GM10266 (cell line): ENCODE data around the gene BICDL1.

ENCODE experiments used
- DNase-seq: peaks from one replicate; pipeline ENCODE4 v3.0.0; 2012; ENCODE audit errors: extremely low spot score
- CTCF ChIP-seq: IDR thresholded peaks from 2 replicates; pipeline ENCODE4 v1.5.1; 2012; ENCODE audit warnings: mild to moderate bottlenecking, low read depth; ENCODE audit not compliant: control insufficient read depth, insufficient read depth; ENCODE audit errors: missing control alignments

BICDL1 gene

DNA sequence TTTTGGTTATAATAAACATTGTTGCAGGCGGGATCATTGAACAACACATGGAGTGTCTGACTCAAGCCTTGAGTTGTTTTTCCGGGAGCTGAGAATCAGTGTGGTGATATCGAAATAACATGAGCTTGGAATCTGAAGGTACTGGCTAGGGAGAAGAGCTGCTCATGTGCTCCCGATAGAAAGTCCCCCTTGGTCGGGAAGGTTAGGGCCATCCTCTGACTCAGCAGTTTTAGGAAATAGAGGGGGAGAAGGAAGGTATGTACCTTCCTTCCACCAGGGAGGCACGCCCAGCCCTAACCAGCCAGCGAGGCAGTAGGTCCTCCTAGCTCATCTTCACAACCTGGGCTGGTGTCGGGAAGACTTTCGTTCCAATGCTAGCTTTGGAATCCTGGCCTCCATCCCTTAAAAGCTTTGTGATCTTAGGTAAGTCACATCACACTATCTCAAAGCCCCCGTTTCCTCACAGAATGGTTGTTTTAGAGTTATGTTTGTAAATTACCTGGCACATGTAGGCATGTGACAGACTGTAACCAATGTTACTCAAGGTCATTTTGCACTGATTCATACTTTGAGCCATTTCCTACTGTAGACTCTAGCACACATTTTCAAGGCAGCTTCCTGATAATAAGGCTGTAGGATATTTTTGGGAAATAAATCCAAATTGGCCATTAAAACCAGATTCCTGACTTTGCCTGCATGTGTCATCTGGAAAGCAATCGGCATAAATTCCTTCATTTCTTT is 129.5 kb downstream of the BICDL1 start:
- DNase-seq = no peak
- TF ChIP-seq CTCF = no peak

DNA sequence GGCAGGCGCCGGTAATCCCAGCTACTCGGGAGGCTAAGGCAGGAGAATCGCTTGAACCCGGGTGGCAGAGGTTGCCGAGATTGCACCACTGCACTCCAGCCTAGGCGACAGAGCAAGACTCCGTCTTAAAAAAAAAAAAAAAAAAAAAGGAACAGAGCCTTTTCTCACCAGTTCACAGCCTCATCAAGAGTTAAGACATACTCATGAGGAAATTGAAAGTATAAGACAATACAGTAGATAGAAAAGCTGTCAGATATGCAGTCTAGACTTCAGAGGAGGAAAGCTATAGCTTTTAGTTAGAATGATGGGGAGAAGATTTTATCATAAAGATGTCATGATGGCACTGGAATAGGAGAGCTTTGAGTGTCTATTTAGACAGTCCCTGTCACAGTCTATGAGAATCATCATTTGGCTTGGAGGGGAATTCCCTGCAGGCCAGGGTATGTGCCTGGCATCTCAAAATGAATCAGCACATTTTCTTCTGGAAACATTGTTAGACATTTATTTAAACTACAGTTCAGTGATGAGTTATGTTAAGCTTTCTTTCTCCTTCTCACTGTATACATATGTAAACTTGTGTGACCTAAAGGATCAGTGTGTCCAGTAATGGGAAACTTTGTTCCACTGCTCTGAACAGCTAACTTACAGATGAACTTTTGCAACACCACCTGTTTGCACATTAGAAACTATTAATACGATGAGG is 130.4 kb downstream of the BICDL1 start:
- TF ChIP-seq CTCF = no peak
- peak; percentile 61 for DNase-seq

DNA sequence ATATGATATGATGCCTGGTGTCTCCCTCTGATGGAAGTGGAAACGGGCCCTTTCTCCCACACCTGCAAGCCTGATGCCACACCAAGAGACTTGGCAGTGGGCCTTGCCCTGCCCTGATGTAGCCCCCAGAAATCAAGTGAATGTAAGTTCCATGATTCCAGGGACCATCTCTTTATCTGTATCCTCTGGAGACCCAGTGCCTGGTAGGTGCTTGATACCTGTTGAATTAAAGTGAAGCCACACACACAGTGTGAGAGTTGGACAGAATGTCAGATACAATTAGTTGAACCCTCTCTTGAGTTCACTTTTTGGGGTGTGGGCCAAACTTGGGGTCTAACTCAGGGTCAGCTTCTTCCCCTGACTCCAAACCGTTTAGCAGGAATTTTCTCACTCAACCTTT is 132.3 kb downstream of the BICDL1 start:
- DNase-seq = no peak
- TF ChIP-seq CTCF = no peak

DNA sequence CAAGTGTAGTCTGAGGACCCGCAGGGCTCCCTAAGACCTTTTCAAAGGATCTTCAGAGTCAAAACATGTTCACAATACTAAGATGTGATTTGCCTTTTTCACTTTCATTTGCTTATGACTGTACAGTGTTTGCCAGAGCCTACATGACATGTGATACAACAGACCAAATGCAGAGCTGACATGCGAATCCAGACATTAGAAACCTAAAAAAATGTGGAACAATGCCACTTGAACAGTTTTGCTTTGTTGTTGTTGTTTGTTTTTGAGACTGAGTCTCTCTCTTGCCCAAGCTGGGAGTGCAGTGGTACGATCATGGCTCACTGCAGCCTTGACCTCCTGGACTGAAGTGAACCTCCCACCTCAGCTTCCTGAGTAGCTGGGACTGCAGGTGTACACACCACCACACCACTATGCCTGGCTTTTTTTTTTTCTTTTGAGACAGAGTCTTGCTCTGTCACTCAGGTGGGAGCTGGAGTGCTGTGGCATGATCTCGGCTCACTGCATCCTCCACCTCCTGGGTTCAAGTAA is 132.8 kb downstream of the BICDL1 start:
- peak; percentile 61 for DNase-seq

DNA sequence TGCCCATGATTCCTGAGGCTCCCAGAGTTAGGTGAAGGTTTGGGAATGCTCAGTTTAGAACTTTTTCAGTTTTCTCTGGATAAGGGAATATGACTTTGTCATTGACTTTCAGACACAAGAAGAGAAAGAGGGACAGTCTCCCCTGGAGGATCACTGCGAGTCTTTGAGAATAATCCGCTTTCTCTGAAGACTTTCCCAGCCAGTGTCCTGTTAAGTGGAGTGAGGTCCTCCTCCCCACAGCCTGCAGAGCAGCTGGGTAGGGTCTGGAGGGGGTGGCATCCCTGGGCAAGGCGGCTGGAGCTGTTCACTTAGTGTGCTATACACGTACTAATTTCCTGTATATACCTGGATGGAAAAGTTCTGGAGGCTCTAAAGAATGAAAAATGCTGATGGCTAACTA is 136.0 kb downstream of the BICDL1 start:
- no peak for TF ChIP-seq CTCF
- DNase-seq = no peak

More for the DNA sequence above, 132.8 kb downstream of the BICDL1 start:
- no peak for TF ChIP-seq CTCF

DNA sequence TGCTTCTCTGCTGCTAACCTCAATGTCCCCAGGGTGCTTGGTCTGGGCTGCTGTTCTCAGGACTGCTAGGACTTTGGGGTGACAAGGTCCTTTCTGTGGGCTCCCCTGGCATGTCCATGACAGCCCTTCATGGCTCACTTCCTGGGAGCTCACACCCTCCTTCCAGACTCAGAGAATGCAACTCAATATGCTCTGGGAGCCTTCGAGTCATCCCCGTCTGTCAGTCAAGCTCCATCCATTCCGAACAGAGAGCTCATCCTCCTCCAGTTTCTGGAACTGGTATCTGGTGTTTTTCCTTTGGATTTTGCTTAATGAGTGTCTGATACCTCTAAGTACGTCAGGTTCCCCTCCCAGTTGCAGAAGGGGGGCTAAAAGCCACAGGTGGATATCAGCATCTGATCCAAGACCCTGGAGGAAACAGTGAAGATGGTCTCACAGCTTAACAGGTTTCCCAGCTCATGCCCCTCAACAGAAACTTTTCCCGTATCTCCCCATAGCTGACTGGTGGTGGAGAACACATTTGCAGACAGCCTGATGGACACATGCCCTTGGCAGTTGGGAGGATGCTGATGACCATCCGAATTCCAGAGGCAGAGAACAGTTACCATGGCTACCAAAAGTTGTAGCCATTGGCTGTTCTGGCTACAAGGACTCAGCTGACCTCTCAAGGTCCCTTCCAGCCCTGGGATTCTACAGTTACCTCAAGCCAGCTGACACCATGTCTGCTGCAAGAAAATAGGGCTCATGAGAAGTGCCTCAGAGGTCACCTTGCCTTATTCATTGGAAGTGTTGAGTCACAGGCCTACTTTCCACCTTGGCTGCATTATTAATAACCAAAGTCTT is 137.0 kb downstream of the BICDL1 start:
- DNase-seq = no peak
- no peak for TF ChIP-seq CTCF
